HG03196 (cell line): ENCODE data around the gene PANK4.
A peak's percentile ranks its signal among the peaks of the same experiment; 100 is the strongest.
"Not testable (repeated sequence)": the region's sequence is repeated elsewhere in the genome, so short reads cannot be mapped to it uniquely, and the experiment has no call there.

ENCODE experiments used
- ATAC-seq: cut with Tn5 transposase; IDR thresholded peaks from one replicate; pipeline ENCODE4 v1.9.1; 2021; ENCODE audit not compliant: unreplicated experiment

PANK4 gene

GRCh38 chr1:2525920-2526823 lies at the start of gene PANK4:
Gene PANK4 (minus strand): TSS chr1:2526596. CDS start chr1:2526587, 9 bp downstream.
- ATAC-seq = peak; percentile 80

GRCh38 chr1:2574350-2574749 lies 48.0 kb upstream of the PANK4 start:
- no peak for ATAC-seq

- ATAC-seq = no peak
Measured at GRCh38 chr1:2573250-2573920, 47.0 kb upstream of the PANK4 start.

- ATAC-seq = no peak
Measured at GRCh38 chr1:2571348-2571747, 45.0 kb upstream of the PANK4 start.

GRCh38 chr1:2570332-2570731 lies 43.9 kb upstream of the PANK4 start:
- no peak for ATAC-seq

- ATAC-seq = not testable (repeated sequence)
Measured at GRCh38 chr1:2569703-2570102, 43.3 kb upstream of the PANK4 start.

- ATAC-seq = no peak
Measured at GRCh38 chr1:2569060-2569459, 42.7 kb upstream of the PANK4 start.

- ATAC-seq = not testable (repeated sequence)
Measured at GRCh38 chr1:2568187-2568816, 41.9 kb upstream of the PANK4 start.

- no peak for ATAC-seq
Measured at GRCh38 chr1:2567083-2567679, 40.8 kb upstream of the PANK4 start.

GRCh38 chr1:2566101-2567045 lies 40.0 kb upstream of the PANK4 start:
- no peak for ATAC-seq

GRCh38 chr1:2564815-2565374 lies 38.5 kb upstream of the PANK4 start:
- ATAC-seq = no peak

GRCh38 chr1:2564006-2564814 lies 37.8 kb upstream of the PANK4 start:
- ATAC-seq = no peak

- no peak for ATAC-seq
Measured at GRCh38 chr1:2563205-2563604, 36.8 kb upstream of the PANK4 start.

GRCh38 chr1:2561898-2562895 lies 35.8 kb upstream of the PANK4 start:
- no peak for ATAC-seq

- ATAC-seq = no peak
Measured at GRCh38 chr1:2561446-2561845, 35.0 kb upstream of the PANK4 start.

- ATAC-seq = no peak
Measured at GRCh38 chr1:2560299-2561073, 34.1 kb upstream of the PANK4 start.
